SK-N-SH (cell line): ENCODE measurements around the gene OLFML2A.

ENCODE experiments used
- POLR2AphosphoS5 ChIP-seq: IDR thresholded peaks from 2 replicates; pipeline ENCODE4 v1.6.1; 2012; ENCODE audit warnings: low read depth, low read length
- SMC3 ChIP-seq: IDR thresholded peaks from 2 replicates; pipeline ENCODE4 v1.6.1; 2012; ENCODE audit warnings: low read depth, low read length, improper control_type of control experiment
- TAF1 ChIP-seq: IDR thresholded peaks from 2 replicates; pipeline ENCODE4 v1.6.1; 2012; ENCODE audit warnings: low read depth, mild to moderate bottlenecking, low read length, moderate library complexity, borderline replicate concordance
- TF ChIP-seq, protein P1 (sequence below): fragments of 200-600 bp; sonication (generic); IDR thresholded peaks from 2 replicates; pipeline ENCODE4 v1.6.1; 2017; ENCODE audit warnings: antibody characterized with exemption, mild to moderate bottlenecking, moderate library complexity

DNA sequence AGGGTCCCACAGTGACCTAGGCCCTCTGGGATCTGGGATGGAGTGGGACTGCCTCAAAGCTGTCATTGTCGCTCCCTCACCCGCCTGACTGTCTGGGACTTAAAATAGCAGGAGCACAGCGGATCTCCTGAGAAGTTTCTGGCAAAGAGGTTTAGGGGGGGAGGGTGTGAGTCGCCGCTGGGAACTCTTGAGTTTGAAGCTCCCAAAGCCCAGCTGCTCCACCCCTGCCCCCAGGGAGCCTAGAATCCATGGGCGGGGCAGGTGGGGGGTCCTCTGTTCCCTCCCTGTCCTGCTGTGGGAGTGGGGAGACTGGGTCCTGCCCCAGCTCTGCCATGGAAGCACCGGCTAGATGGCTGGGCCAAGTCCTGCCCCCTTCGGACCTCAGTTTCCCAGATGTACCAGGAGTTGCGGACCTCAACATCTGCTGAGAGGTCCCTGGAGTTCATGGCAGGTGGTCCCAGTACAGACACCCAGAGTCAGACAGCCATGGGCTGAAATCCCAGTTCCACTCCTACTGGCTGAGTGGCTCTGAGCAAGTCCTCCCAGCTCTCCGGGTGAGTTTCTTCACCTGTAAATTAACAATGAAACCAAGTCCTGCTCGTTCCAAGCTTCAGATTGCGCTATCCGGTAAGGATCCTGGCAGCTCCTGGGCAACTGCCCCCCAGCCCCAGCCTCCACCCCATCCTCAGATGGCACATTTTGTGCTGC, 75.3 kb downstream of the OLFML2A start:
- TF ChIP-seq TAF1: no peak
- TF ChIP-seq SMC3: no peak
- no peak for TF ChIP-seq POLR2AphosphoS5
- TF ChIP-seq, protein P1, sequence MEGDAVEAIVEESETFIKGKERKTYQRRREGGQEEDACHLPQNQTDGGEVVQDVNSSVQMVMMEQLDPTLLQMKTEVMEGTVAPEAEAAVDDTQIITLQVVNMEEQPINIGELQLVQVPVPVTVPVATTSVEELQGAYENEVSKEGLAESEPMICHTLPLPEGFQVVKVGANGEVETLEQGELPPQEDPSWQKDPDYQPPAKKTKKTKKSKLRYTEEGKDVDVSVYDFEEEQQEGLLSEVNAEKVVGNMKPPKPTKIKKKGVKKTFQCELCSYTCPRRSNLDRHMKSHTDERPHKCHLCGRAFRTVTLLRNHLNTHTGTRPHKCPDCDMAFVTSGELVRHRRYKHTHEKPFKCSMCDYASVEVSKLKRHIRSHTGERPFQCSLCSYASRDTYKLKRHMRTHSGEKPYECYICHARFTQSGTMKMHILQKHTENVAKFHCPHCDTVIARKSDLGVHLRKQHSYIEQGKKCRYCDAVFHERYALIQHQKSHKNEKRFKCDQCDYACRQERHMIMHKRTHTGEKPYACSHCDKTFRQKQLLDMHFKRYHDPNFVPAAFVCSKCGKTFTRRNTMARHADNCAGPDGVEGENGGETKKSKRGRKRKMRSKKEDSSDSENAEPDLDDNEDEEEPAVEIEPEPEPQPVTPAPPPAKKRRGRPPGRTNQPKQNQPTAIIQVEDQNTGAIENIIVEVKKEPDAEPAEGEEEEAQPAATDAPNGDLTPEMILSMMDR: no peak
